HL-60 (cell line): ENCODE measurements around the gene USP11.

Source experiments
- GABPA ChIP-seq: IDR thresholded peaks from 2 replicates; pipeline ENCODE4 v1.6.1; 2012; ENCODE audit warnings: low read depth
- POLR2AphosphoS5 ChIP-seq: IDR thresholded peaks from 2 replicates; pipeline ENCODE4 v1.6.1; 2012; ENCODE audit warnings: low read depth
- TF ChIP-seq, protein P1 (sequence below): IDR thresholded peaks from one replicate; pipeline ENCODE4 v1.5.1; 2011; ENCODE audit warnings: low read length, control low read depth, inconsistent platforms; ENCODE audit not compliant: insufficient read depth
- TF ChIP-seq, protein P2 (sequence below): IDR thresholded peaks from 2 replicates; pipeline ENCODE4 v1.6.1; 2012; ENCODE audit warnings: low read depth; ENCODE audit not compliant: insufficient replicate concordance

DNA sequence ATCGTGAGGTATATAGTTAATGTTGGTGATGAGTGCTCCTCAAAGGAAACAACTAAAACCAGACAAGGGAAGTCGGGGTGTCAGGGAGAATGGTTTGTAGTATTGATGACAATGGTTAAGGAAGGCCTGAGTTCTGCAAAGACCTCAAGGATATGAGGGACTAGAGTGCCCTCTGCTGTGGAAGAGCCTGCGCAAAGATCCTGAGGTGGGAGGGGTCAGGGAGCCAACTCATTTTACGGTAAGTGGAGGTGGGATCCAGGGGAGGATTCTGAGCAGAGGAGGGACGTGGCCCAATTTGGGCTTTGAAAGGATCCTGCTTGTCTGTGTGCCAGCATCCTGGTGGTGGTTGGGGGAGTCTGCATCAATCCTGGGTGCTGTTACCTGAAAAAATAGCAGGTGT, 27.8 kb upstream of the USP11 start:
- TF ChIP-seq, protein P1, sequence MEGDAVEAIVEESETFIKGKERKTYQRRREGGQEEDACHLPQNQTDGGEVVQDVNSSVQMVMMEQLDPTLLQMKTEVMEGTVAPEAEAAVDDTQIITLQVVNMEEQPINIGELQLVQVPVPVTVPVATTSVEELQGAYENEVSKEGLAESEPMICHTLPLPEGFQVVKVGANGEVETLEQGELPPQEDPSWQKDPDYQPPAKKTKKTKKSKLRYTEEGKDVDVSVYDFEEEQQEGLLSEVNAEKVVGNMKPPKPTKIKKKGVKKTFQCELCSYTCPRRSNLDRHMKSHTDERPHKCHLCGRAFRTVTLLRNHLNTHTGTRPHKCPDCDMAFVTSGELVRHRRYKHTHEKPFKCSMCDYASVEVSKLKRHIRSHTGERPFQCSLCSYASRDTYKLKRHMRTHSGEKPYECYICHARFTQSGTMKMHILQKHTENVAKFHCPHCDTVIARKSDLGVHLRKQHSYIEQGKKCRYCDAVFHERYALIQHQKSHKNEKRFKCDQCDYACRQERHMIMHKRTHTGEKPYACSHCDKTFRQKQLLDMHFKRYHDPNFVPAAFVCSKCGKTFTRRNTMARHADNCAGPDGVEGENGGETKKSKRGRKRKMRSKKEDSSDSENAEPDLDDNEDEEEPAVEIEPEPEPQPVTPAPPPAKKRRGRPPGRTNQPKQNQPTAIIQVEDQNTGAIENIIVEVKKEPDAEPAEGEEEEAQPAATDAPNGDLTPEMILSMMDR, result no peak
- TF ChIP-seq POLR2AphosphoS5, result no peak
- TF ChIP-seq, protein P2, sequence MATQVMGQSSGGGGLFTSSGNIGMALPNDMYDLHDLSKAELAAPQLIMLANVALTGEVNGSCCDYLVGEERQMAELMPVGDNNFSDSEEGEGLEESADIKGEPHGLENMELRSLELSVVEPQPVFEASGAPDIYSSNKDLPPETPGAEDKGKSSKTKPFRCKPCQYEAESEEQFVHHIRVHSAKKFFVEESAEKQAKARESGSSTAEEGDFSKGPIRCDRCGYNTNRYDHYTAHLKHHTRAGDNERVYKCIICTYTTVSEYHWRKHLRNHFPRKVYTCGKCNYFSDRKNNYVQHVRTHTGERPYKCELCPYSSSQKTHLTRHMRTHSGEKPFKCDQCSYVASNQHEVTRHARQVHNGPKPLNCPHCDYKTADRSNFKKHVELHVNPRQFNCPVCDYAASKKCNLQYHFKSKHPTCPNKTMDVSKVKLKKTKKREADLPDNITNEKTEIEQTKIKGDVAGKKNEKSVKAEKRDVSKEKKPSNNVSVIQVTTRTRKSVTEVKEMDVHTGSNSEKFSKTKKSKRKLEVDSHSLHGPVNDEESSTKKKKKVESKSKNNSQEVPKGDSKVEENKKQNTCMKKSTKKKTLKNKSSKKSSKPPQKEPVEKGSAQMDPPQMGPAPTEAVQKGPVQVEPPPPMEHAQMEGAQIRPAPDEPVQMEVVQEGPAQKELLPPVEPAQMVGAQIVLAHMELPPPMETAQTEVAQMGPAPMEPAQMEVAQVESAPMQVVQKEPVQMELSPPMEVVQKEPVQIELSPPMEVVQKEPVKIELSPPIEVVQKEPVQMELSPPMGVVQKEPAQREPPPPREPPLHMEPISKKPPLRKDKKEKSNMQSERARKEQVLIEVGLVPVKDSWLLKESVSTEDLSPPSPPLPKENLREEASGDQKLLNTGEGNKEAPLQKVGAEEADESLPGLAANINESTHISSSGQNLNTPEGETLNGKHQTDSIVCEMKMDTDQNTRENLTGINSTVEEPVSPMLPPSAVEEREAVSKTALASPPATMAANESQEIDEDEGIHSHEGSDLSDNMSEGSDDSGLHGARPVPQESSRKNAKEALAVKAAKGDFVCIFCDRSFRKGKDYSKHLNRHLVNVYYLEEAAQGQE, result no peak
- TF ChIP-seq GABPA, result no peak
